IPS DF 19.7 (cell line): Measurements from ENCODE around the gene ZNF124.

Source experiments
- DNase-seq: peaks from one replicate; pipeline ENCODE4 v3.0.0-alpha.2; 2013; ENCODE audit warnings: low read depth, low spot score

ZNF124 gene

GRCh38 chr1:247113094-247113497 is 58.7 kb downstream of the ZNF124 start:
- DNase-seq = no peak

GRCh38 chr1:247112479-247112781 is 59.4 kb downstream of the ZNF124 start:
- DNase-seq = no peak

- DNase-seq = no peak
Measured at GRCh38 chr1:247111700-247112478, 59.9 kb downstream of the ZNF124 start.

GRCh38 chr1:247111259-247111699 is 60.5 kb downstream of the ZNF124 start:
- DNase-seq = no peak

GRCh38 chr1:247110627-247111258 is 61.1 kb downstream of the ZNF124 start:
- no peak for DNase-seq

- DNase-seq = no peak
Measured at GRCh38 chr1:247107694-247108093, 64.1 kb downstream of the ZNF124 start.

GRCh38 chr1:247105966-247106365 is 65.9 kb downstream of the ZNF124 start:
- DNase-seq = no peak
